GM23248 (cell line): ENCODE results near the gene WASL.

Experiments
- EZH2 ChIP-seq: fragments of 200-600 bp; sonication (generic); IDR thresholded peaks from 2 replicates; pipeline ENCODE4 v1.6.1; 2018; ENCODE audit warnings: antibody characterized with exemption, mild to moderate bottlenecking; ENCODE audit not compliant: insufficient read depth, poor library complexity, severe bottlenecking
- EZH2phosphoT487 ChIP-seq: fragments of 200-600 bp; sonication (generic); IDR thresholded peaks from 2 replicates; pipeline ENCODE4 v1.6.1; 2018; ENCODE audit warnings: antibody characterized with exemption, moderate library complexity, mild to moderate bottlenecking, low read depth; ENCODE audit not compliant: insufficient read depth

DNA sequence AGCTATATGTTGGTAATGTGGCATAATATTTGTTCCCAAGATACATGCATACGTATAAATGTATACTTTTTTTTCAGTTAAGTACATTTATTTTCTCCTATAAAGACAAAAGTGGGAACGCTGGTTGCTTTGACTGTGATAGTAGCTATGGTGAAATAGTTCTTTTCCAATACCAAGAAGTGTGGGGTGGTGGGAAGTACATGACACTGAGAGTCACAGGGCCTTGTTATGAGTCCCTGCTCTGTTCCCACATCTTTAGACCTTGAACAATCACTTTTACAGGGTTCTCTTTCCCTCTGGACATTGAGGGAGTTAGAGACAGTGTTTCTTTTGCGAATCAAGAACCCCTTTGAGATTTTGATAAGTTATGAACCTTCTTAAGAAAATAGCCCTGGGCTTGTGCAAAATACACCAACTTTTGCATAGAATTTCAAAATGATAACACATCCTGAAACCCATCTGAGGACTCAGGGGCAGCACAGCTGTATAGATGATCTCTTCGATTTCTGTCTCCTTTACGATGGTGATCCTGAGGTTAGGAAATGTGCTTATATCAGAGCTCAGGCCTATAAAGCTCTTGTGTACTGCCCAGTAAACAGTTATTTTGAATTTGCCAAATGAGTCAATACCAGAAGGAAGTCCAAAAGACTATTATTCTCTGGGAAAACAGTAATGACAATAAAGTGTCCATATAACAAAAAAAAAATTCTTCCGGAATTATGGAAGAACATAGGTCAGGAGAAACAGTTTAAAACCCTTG lies 92.1 kb downstream of the WASL start:
- no peak for TF ChIP-seq EZH2
- TF ChIP-seq EZH2phosphoT487: no peak
